Measurements from ENCODE around the gene PWWP3B.

The PWWP3B gene

DNA sequence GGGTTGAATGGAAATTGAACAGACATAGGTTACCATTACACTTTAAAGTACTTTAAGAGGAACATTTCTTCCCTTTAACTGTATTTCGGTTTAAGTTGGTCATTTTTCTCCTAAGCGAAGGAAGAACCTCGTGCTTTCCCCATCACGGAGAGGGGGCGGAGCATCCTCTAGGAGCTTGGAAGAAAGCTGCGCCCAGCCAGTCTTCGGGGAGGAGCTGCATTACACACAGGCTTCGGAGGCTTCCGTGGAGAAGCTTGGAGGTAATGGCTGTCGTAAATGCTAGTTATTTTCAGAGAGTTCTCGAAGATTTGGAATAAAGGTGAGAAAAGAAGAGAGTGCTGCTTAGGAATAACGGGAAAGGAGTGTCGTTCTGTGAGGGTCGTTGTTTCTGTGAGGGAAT, at the start of gene PWWP3B:
Gene PWWP3B (plus strand): TSS at position 199 of the 400 bp plus-strand sequence. CDS start 37,128 bp downstream, outside the sequence.
- no peaks in the 10 kb centered on the region for H3K9me3 ChIP-seq (ENCODE audit: control insufficient read depth in 2 of 2, low read length in 2 of 2)
- H3K9ac ChIP-seq (ENCODE audit: low read depth in 1 of 2, low read length in 2 of 2) = no peak within 1 kb of the TSS
- no peaks in the 10 kb centered on the region for H3K36me3 ChIP-seq (ENCODE audit: control insufficient read depth in 2 of 2, insufficient read depth in 2 of 2, low read length in 2 of 2)
- H3K4me3 ChIP-seq (ENCODE audit: low read length in 2 of 2) = no peak within 1 kb of the TSS
- no peak within 1 kb of the TSS for H3K27ac ChIP-seq (ENCODE audit: low read depth in 2 of 2, low read length in 2 of 2)
- H3K27me3 ChIP-seq (ENCODE audit: control insufficient read depth in 2 of 2, insufficient read depth in 2 of 2, low read length in 2 of 2) = peaks cover 0 to 6% of the 10 kb centered on the region in 2 donors
- H3K4me1 ChIP-seq (ENCODE audit: control insufficient read depth in 2 of 2, insufficient read depth in 2 of 2, low read length in 2 of 2) = no peaks in the 10 kb centered on the region

GRCh38 chrX:106139048-106139447, 29.1 kb upstream of the PWWP3B start:
- no peak overlapping the region for H3K27ac ChIP-seq (ENCODE audit: low read depth in 2 of 2, low read length in 2 of 2)
- peaks cover 0 to 4% of the 10 kb centered on the region in 2 donors for H3K27me3 ChIP-seq (ENCODE audit: control insufficient read depth in 2 of 2, insufficient read depth in 2 of 2, low read length in 2 of 2)
- H3K4me3 ChIP-seq (ENCODE audit: low read length in 2 of 2) = no peak overlapping the region
- H3K9ac ChIP-seq (ENCODE audit: low read depth in 1 of 2, low read length in 2 of 2) = no peak overlapping the region
- H3K9me3 ChIP-seq (ENCODE audit: control insufficient read depth in 2 of 2, low read length in 2 of 2) = no peaks in the 10 kb centered on the region
- no peaks in the 10 kb centered on the region for H3K4me1 ChIP-seq (ENCODE audit: control insufficient read depth in 2 of 2, insufficient read depth in 2 of 2, low read length in 2 of 2)
- no peaks in the 10 kb centered on the region for H3K36me3 ChIP-seq (ENCODE audit: control insufficient read depth in 2 of 2, insufficient read depth in 2 of 2, low read length in 2 of 2)

GRCh38 chrX:106144755-106145639, 23.1 kb upstream of the PWWP3B start:
- H3K9ac ChIP-seq (ENCODE audit: low read depth in 1 of 2, low read length in 2 of 2) = no peak overlapping the region
- no peaks in the 10 kb centered on the region for H3K27me3 ChIP-seq (ENCODE audit: control insufficient read depth in 2 of 2, insufficient read depth in 2 of 2, low read length in 2 of 2)
- no peak overlapping the region for H3K4me3 ChIP-seq (ENCODE audit: low read length in 2 of 2)
- H3K27ac ChIP-seq (ENCODE audit: low read depth in 2 of 2, low read length in 2 of 2) = no peak overlapping the region
- H3K36me3 ChIP-seq (ENCODE audit: control insufficient read depth in 2 of 2, insufficient read depth in 2 of 2, low read length in 2 of 2) = no peaks in the 10 kb centered on the region
- H3K4me1 ChIP-seq (ENCODE audit: control insufficient read depth in 2 of 2, insufficient read depth in 2 of 2, low read length in 2 of 2) = no peaks in the 10 kb centered on the region
- H3K9me3 ChIP-seq (ENCODE audit: control insufficient read depth in 2 of 2, low read length in 2 of 2) = no peaks in the 10 kb centered on the region

GRCh38 chrX:106150701-106151100, 17.4 kb upstream of the PWWP3B start:
- no peaks in the 10 kb centered on the region for H3K4me1 ChIP-seq (ENCODE audit: control insufficient read depth in 2 of 2, insufficient read depth in 2 of 2, low read length in 2 of 2)
- H3K27ac ChIP-seq (ENCODE audit: low read depth in 2 of 2, low read length in 2 of 2) = no peak overlapping the region
- no peak overlapping the region for H3K4me3 ChIP-seq (ENCODE audit: low read length in 2 of 2)
- no peak overlapping the region for H3K9ac ChIP-seq (ENCODE audit: low read depth in 1 of 2, low read length in 2 of 2)
- no peaks in the 10 kb centered on the region for H3K9me3 ChIP-seq (ENCODE audit: control insufficient read depth in 2 of 2, low read length in 2 of 2)
- no peaks in the 10 kb centered on the region for H3K36me3 ChIP-seq (ENCODE audit: control insufficient read depth in 2 of 2, insufficient read depth in 2 of 2, low read length in 2 of 2)
- no peaks in the 10 kb centered on the region for H3K27me3 ChIP-seq (ENCODE audit: control insufficient read depth in 2 of 2, insufficient read depth in 2 of 2, low read length in 2 of 2)

DNA sequence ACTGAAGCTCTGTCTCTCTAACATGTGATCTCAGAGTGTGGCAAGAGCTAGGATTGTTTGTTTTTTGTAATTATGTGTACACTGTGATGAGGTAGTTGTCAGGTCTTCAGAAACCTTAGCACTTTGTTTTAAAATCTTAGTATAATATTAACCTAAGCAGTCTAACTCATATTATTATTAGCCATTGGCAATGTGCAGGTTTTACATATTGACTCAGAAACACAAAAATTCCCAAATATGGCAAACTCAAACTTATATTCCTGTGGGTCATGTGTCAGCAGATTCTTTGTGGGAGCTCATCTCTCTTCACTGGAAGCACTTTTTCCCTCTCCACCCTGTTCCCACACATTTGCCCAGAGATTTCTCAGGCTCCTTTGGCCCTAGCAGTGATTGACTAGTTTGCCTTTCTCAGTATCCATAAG, 8.2 kb upstream of the PWWP3B start:
- H3K27me3 ChIP-seq (ENCODE audit: control insufficient read depth in 2 of 2, insufficient read depth in 2 of 2, low read length in 2 of 2) = no peaks in the 10 kb centered on the region

DNA sequence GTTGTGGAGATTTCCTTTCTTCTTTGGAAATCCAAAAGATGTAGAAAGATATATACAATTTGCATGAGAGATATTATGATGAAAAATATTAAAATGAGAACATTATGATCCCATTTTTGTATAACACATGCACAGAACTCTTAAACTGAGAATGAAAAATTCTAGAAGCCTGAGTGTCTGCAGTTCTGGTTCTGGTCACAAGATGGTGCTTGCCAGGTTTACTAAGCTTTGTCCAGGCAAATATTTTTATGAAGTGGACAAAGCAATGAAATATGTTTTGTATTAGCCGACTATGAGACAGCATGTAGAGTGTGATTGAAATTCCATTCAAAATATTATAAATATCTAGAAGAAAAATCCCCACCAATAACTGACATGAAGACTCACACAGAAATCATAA, 2.2 kb downstream of the PWWP3B start:
- H3K9ac ChIP-seq (ENCODE audit: low read depth in 1 of 2, low read length in 2 of 2) = no peak overlapping the region
- H3K4me3 ChIP-seq (ENCODE audit: low read length in 2 of 2) = no peak overlapping the region
- peaks cover 0 to 6% of the 10 kb centered on the region in 2 donors for H3K27me3 ChIP-seq (ENCODE audit: control insufficient read depth in 2 of 2, insufficient read depth in 2 of 2, low read length in 2 of 2)
- no peaks in the 10 kb centered on the region for H3K36me3 ChIP-seq (ENCODE audit: control insufficient read depth in 2 of 2, insufficient read depth in 2 of 2, low read length in 2 of 2)
- no peaks in the 10 kb centered on the region for H3K9me3 ChIP-seq (ENCODE audit: control insufficient read depth in 2 of 2, low read length in 2 of 2)
- H3K27ac ChIP-seq (ENCODE audit: low read depth in 2 of 2, low read length in 2 of 2) = no peak overlapping the region
- H3K4me1 ChIP-seq (ENCODE audit: control insufficient read depth in 2 of 2, insufficient read depth in 2 of 2, low read length in 2 of 2) = no peaks in the 10 kb centered on the region

More for the DNA sequence above, 8.2 kb upstream of the PWWP3B start:
- no peak overlapping the region for H3K4me3 ChIP-seq (ENCODE audit: low read length in 2 of 2)
- no peaks in the 10 kb centered on the region for H3K36me3 ChIP-seq (ENCODE audit: control insufficient read depth in 2 of 2, insufficient read depth in 2 of 2, low read length in 2 of 2)
- no peak overlapping the region for H3K9ac ChIP-seq (ENCODE audit: low read depth in 1 of 2, low read length in 2 of 2)
- H3K27ac ChIP-seq (ENCODE audit: low read depth in 2 of 2, low read length in 2 of 2) = no peak overlapping the region
- no peaks in the 10 kb centered on the region for H3K9me3 ChIP-seq (ENCODE audit: control insufficient read depth in 2 of 2, low read length in 2 of 2)
- no peaks in the 10 kb centered on the region for H3K4me1 ChIP-seq (ENCODE audit: control insufficient read depth in 2 of 2, insufficient read depth in 2 of 2, low read length in 2 of 2)

DNA sequence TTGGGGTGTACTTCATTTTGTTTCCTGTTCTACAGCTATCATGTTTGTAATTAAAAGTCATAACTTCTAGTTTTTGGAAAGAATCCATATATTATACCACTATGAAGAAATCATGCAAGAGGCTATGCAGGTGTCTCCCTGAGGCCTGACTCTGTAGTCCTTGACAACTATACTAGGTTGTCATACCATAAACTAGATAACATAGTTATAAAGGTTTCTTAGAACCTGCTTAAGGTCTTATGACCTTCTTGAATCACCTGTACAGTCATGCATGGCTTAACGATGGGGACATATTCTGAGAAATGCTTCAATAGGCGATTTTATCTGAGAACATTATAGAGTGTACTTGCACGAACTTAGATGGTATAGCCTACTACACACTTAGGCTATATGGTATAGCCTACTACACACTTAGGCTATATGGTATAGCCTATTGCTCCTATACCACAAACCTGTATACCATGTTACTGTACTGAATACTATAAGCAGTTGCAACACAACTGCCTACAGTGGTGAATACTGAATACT, 3.3 kb downstream of the PWWP3B start:
- H3K4me3 ChIP-seq (ENCODE audit: low read length in 2 of 2) = no peak overlapping the region
- no peaks in the 10 kb centered on the region for H3K4me1 ChIP-seq (ENCODE audit: control insufficient read depth in 2 of 2, insufficient read depth in 2 of 2, low read length in 2 of 2)
- H3K27me3 ChIP-seq (ENCODE audit: control insufficient read depth in 2 of 2, insufficient read depth in 2 of 2, low read length in 2 of 2) = peaks cover 0 to 6% of the 10 kb centered on the region in 2 donors
- H3K9me3 ChIP-seq (ENCODE audit: control insufficient read depth in 2 of 2, low read length in 2 of 2) = no peaks in the 10 kb centered on the region
- H3K9ac ChIP-seq (ENCODE audit: low read depth in 1 of 2, low read length in 2 of 2) = no peak overlapping the region
- no peak overlapping the region for H3K27ac ChIP-seq (ENCODE audit: low read depth in 2 of 2, low read length in 2 of 2)
- no peaks in the 10 kb centered on the region for H3K36me3 ChIP-seq (ENCODE audit: control insufficient read depth in 2 of 2, insufficient read depth in 2 of 2, low read length in 2 of 2)

DNA sequence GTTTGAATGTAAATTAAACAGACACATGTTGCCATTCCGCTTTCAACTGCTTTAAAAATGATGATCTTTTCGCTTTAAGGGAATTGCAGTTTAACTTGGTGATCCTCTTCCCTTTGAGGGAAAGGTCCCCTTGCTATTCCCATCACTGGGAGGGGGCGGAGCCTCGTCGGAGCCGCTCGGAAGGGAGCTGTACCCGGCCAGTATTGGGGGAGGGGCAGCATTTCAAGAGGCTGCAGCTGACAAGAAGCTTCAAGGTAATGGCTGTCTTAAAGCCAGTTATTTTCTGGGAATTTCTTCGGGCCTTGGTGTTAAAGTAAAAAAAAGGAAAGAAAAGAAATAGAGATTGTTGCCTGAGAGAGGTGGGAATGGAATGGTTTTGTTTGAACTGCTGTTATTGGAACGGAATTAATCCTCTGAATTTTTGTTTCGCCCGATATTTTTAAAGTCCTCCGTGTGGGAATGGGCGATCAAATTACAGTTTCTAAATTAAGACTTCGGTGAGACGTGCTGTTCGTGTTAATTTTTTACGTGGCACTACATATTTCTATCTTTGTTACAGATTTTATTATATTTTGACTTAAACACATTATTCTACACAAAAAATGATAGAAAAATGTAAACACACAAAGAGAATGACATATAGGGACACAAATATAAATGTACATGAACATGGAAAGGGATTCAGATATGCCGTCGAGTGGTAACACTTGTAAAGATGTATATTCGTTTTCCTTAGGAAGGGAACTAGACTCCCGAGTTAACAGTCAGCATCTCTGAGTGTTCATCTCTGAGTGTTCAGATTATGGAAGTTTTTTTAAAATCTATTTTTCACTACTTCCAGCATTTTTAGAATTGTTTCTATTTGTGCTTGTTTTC, 9.2 kb downstream of the PWWP3B start:
- Histone ChIP-seq H3K4me3 (ENCODE audit: low read length in 2 of 2) (no peak overlapping the region), H3K4me1 (ENCODE audit: control insufficient read depth in 2 of 2, insufficient read depth in 2 of 2, low read length in 2 of 2) (no peaks in the 10 kb centered on the region), H3K36me3 (ENCODE audit: control insufficient read depth in 2 of 2, insufficient read depth in 2 of 2, low read length in 2 of 2) (no peaks in the 10 kb centered on the region), H3K27me3 (ENCODE audit: control insufficient read depth in 2 of 2, insufficient read depth in 2 of 2, low read length in 2 of 2) (no peaks in the 10 kb centered on the region), H3K9me3 (ENCODE audit: control insufficient read depth in 2 of 2, low read length in 2 of 2) (no peaks in the 10 kb centered on the region), H3K27ac (ENCODE audit: low read depth in 2 of 2, low read length in 2 of 2) (no peak overlapping the region), H3K9ac (ENCODE audit: low read depth in 1 of 2, low read length in 2 of 2) (no peak overlapping the region)

GRCh38 chrX:106177982-106178321, 9.8 kb downstream of the PWWP3B start:
- H3K9me3 ChIP-seq (ENCODE audit: control insufficient read depth in 2 of 2, low read length in 2 of 2) = no peaks in the 10 kb centered on the region
- no peak overlapping the region for H3K27ac ChIP-seq (ENCODE audit: low read depth in 2 of 2, low read length in 2 of 2)
- H3K4me1 ChIP-seq (ENCODE audit: control insufficient read depth in 2 of 2, insufficient read depth in 2 of 2, low read length in 2 of 2) = no peaks in the 10 kb centered on the region
- H3K9ac ChIP-seq (ENCODE audit: low read depth in 1 of 2, low read length in 2 of 2) = no peak overlapping the region
- no peaks in the 10 kb centered on the region for H3K27me3 ChIP-seq (ENCODE audit: control insufficient read depth in 2 of 2, insufficient read depth in 2 of 2, low read length in 2 of 2)
- H3K36me3 ChIP-seq (ENCODE audit: control insufficient read depth in 2 of 2, insufficient read depth in 2 of 2, low read length in 2 of 2) = no peaks in the 10 kb centered on the region
- H3K4me3 ChIP-seq (ENCODE audit: low read length in 2 of 2) = no peak overlapping the region

- Histone ChIP-seq H3K9me3 (ENCODE audit: control insufficient read depth in 2 of 2, low read length in 2 of 2) (no peaks in the 10 kb centered on the region), H3K4me3 (ENCODE audit: low read length in 2 of 2) (no peak overlapping the region), H3K4me1 (ENCODE audit: control insufficient read depth in 2 of 2, insufficient read depth in 2 of 2, low read length in 2 of 2) (no peaks in the 10 kb centered on the region), H3K27me3 (ENCODE audit: control insufficient read depth in 2 of 2, insufficient read depth in 2 of 2, low read length in 2 of 2) (no peaks in the 10 kb centered on the region), H3K36me3 (ENCODE audit: control insufficient read depth in 2 of 2, insufficient read depth in 2 of 2, low read length in 2 of 2) (no peaks in the 10 kb centered on the region), H3K27ac (ENCODE audit: low read depth in 2 of 2, low read length in 2 of 2) (no peak overlapping the region), H3K9ac (ENCODE audit: low read depth in 1 of 2, low read length in 2 of 2) (no peak overlapping the region)
Observed at GRCh38 chrX:106178826-106179225, 10.7 kb downstream of the PWWP3B start.
